ENCODE measurements around the gene ENPP4.

DNA sequence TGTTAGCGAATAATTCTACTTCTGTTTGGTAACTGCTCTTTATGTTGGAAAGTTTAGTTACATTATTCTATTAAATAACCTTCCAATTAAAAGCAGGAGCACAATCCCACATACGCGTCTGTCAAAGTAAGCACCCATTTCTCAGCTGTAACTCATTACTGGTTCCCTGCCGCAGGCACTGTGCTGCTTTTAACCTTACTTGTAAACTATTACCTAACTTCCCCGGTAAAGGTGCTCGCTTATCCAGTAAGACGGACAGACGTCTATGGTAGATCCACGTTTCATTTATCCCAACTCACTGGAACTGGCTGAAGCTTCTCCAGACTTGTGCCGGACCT lies 529 bp upstream of the ENPP4 start:
- TF ChIP-seq, protein P1, sequence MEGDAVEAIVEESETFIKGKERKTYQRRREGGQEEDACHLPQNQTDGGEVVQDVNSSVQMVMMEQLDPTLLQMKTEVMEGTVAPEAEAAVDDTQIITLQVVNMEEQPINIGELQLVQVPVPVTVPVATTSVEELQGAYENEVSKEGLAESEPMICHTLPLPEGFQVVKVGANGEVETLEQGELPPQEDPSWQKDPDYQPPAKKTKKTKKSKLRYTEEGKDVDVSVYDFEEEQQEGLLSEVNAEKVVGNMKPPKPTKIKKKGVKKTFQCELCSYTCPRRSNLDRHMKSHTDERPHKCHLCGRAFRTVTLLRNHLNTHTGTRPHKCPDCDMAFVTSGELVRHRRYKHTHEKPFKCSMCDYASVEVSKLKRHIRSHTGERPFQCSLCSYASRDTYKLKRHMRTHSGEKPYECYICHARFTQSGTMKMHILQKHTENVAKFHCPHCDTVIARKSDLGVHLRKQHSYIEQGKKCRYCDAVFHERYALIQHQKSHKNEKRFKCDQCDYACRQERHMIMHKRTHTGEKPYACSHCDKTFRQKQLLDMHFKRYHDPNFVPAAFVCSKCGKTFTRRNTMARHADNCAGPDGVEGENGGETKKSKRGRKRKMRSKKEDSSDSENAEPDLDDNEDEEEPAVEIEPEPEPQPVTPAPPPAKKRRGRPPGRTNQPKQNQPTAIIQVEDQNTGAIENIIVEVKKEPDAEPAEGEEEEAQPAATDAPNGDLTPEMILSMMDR (IDR thresholded peaks at IDR 0.05; ENCODE audit: low read depth, low read length) = no peak
- TF ChIP-seq POLR2A (IDR thresholded peaks at IDR 0.05; ENCODE audit: extremely low read depth, insufficient read length) = no peak

Measured in NB4 (cell line).